MM.1S (cell line): ENCODE measurements around the gene FN3KRP.

Experiments
- CTCF ChIP-seq: fragments of 300-600 bp; sonication (generic); IDR thresholded peaks from 2 replicates; pipeline ENCODE4 v1.5.1; 2016; ENCODE audit warnings: antibody characterized with exemption, low read length, mixed read lengths
- EZH2 ChIP-seq: fragments of 300-600 bp; sonication (generic); optimal IDR thresholded peaks from 2 replicates; pipeline ENCODE3; 2017; ENCODE audit warnings: low read depth, mild to moderate bottlenecking, antibody characterized with exemption, low read length, mixed read lengths
- EZH2phosphoT487 ChIP-seq: fragments of 300-600 bp; sonication (generic); IDR thresholded peaks from 2 replicates; pipeline ENCODE4 v1.6.1; 2018; ENCODE audit warnings: antibody characterized with exemption, low read length

GRCh38 chr17:82699551-82699950 is 17.0 kb upstream of the FN3KRP start:
- TF ChIP-seq EZH2phosphoT487 (no peak), CTCF (no peak), EZH2 (no peak)
